HG02973 (cell line): Measurements from ENCODE around the gene C5orf46.
"Not testable (repeated sequence)": the region's sequence is repeated elsewhere in the genome, so short reads cannot be mapped to it uniquely, and the experiment has no call there.

Experiments
- ATAC-seq: cut with Tn5 transposase; IDR thresholded peaks from one replicate; pipeline ENCODE4 v1.9.1; 2021; ENCODE audit warnings: moderate library complexity; ENCODE audit not compliant: unreplicated experiment

C5orf46 gene

DNA sequence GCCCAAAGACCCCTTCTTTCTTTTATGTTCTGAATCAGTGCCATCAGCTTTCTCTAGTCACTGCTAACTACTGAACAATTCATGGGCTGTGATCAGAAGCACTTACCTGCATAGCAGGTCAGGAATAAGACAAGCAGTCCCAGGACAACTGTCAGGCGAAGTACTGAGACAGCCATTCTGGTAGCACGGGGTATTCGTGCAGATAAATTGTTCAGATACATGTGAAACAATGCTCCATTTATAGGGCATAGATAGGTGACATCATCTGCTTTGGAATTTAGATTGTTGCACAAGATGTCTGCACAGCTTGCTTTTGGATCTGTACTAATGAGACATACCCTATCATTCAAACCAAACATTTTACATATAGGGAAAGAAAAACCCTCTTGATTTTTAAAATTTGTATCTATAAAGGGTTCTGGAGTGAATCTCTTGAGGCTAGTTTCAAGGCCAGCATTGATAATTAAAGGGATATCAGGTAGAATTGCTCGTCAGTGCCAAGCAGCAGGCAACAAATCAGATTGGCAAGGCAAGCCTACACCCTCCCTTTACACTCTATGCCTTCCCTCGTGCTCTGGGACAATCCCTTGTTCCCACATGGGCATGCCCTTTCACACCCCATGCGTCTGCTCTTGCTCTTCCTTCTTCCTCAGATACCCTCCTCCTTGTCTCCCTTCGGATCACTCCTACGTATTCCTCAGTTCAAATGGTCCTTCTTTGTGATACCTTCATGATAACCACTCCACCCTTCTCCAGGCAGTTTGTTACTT is at the start of gene C5orf46:
TSS of gene C5orf46 (minus strand) at position 213 of the 770 bp plus-strand sequence. CDS start at position 176, 37 bp downstream.
- ATAC-seq = no peak

DNA sequence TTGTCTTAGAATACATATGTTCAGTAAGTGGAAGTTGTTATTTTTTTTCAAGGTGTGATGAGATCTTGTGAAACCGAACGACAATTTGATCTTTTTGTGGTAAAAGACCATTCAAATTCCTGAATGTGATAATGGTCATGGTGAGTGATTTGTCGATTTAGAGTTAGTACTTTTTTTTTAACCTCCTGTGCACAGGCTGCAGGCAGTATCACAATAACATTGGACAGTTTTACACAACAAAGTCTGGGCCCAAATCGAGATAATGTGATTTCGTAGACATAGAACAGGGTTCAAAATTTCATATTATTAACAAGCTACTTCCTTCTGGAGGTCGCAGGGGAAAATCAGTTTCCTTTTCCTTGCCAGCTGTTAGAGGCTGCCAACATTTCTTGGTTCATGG is 48.6 kb upstream of the C5orf46 start:
- ATAC-seq = no peak

DNA sequence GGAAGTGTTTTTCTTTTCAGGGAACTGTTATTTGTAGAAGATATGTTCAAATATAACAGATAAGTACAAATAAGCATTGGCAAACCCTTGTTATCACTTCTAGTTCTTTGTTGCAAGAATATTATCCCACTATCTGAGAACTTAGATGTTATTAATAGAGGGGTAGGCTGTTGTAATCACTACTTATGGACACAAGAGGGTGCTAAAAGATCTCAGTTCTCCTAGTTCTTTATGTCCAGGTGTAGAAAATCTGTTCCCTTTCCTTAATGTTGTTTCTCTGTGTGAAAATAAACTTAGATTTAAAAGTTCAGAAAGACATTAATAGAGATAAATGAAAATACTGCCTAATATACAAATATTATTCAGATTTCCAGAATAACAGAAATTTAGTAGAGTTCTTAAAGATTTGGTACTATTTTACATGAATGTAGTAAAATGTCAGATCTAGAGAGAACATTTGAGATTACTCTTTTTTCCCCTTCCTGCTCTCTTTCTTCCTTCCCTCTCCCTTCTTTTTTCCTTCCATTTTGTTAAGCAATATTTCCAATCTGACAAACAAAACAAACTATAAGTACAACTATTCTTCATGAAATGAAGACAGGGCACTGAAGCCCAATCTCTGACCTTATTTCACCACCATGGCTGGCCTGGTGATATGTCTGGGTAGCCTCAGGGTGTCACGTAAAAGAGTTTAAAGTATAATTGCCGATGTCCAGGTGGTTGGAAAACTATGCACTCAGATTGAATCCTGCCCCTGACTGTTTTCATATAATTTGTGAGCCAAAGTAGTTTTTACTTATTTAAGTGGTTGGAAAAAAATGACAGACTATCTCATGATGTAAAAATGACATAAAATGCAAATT is 43.6 kb upstream of the C5orf46 start:
- ATAC-seq = peak; percentile 92

GRCh38 chr5:147946658-147947274 is 40.4 kb upstream of the C5orf46 start:
- ATAC-seq = not testable (repeated sequence)

- no peak for ATAC-seq
These were observed 33.2 kb upstream of the C5orf46 start for GRCh38 chr5:147939431-147940114.

DNA sequence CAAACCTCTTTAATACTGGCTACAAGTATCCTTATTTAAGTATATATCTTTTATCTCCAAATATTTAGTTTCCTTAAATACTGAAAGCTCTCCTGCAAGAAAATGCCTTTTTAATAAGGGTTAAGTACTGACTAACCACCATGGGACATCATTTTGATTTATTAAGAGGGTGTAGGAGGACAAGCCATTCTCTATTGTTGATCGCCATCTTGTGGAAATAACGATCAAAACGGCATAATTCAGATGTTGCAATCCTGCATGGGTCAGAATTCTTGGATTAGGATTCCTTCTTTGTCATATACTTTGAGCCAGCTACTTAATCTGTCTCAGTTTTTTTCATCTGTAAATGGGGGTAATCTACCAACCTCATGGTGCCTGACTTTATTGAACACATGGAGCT is 28.7 kb upstream of the C5orf46 start:
- no peak for ATAC-seq

DNA sequence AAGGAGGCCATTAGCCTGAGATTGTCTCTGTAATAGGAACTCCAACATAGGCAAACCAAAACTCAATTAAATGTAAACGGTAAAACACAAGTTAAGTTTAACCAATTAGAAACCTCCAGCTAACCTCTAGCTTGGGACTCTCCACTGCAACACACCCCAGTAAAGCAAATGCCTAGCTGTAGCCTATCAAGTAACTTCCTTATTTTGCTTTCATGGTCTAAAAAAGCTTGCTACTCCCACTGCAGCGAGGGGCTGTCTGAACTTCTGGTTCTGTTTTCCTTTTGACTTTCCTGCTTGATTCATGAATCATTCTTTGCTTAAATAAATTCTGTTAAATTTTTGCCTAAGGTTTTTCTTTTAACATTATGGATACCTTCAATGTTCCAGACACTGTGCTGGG is 24.4 kb upstream of the C5orf46 start:
- peak; percentile 82 for ATAC-seq

DNA sequence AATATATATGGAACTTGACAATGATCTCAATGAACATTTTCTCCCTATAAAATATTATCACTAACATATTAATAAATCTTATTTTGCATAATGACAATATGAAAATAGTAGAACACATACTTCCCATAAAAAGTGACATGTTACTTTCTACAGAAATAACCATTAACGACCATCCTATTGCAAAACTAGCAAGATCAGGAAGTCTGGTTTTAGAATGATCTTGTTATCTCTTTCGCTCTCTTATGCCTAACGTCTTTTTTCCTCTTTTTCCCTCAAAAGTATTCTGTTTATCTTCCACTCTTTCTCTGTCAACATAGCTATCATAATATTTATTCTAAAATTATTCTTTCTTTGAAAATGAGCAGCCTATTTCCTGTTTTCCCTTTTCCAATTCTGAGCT is 21.6 kb upstream of the C5orf46 start:
- ATAC-seq = no peak

- ATAC-seq = no peak
These were observed 18.7 kb upstream of the C5orf46 start for GRCh38 chr5:147925020-147925419.

GRCh38 chr5:147921136-147921535 is 14.8 kb upstream of the C5orf46 start:
- no peak for ATAC-seq

DNA sequence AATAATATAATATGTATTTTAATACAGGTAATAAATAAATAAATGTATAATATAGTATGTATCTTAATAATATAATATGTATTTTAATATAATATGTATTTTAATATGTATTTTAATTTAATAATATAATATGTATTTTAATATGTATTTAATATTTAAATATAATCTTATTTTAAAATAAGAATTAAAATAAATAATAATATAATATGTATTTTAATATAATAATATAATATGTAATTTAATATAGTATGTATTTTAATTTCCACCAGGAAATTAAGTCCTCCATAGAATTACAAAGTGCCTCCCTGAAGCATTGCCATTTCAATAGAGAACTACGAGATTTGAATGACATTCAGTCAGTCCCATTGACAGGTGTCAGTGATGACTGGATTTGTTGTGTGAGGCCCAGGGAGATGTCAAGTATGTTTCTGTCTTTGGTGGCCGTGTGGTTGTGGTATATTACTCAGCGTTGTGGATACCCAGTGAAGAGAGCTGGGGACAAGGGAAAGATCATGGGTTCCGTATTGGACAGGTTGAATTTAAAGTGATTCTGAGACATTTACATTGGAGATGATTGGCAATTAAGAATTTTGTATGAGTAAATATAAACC is 14.2 kb upstream of the C5orf46 start:
- ATAC-seq = no peak

GRCh38 chr5:147918899-147919298 is 12.6 kb upstream of the C5orf46 start:
- no peak for ATAC-seq

GRCh38 chr5:147918101-147918685 is 11.9 kb upstream of the C5orf46 start:
- no peak for ATAC-seq

GRCh38 chr5:147913786-147914185 is 7.4 kb upstream of the C5orf46 start:
- no peak for ATAC-seq

GRCh38 chr5:147912011-147912410 is 5.7 kb upstream of the C5orf46 start:
- ATAC-seq = no peak

- no peak for ATAC-seq
These were observed 5.1 kb upstream of the C5orf46 start for GRCh38 chr5:147911427-147911826.

DNA sequence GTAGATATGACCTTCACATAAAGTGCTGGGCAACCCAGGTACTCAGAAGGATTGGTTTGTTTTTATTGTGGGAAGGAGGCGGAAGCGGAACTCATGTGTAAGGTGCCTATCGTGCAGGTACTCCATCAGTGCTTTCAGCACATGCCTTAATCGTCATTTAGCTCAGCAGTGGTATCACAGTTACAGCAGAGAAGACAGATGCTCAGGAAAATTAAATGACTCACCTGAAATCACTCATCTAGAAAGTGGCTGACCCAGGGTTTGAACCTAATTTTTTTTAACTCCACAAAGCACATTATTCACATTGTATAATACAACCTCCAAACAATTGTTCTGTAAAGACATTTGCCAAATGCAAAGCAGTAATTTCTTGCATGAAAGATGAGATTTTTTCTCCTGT is 2.2 kb downstream of the C5orf46 start:
- ATAC-seq = no peak

- no peak for ATAC-seq
These were observed 3.7 kb downstream of the C5orf46 start for GRCh38 chr5:147902609-147903115.

- ATAC-seq = no peak
These were observed 4.7 kb downstream of the C5orf46 start for GRCh38 chr5:147901599-147902039.

DNA sequence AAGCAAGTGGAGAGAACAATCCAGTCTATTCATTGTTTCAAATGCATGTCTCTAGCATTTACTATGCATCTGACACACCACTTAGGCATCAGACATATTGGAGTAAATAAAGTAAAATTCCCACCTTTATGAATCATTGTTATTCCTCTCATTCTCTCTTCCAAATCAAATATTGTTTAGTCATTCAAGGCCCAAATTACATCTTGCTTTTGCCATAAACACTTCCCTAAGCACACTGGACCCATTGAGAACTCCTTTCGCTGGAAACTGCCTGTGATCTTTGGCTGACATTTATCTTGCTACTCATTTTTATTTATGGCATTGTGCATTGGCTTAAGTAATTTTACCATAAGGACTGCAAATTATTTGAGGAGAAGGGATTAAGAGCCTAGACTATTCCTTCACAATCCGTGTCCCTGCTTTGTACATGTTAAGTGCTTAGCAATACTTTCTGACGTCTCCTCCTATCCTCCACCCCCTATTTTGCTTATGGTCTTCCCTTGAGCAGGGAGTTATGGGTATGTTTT is 7.4 kb downstream of the C5orf46 start:
- ATAC-seq = no peak
